ENCODE measurements around the gene ITSN1.

DNA sequence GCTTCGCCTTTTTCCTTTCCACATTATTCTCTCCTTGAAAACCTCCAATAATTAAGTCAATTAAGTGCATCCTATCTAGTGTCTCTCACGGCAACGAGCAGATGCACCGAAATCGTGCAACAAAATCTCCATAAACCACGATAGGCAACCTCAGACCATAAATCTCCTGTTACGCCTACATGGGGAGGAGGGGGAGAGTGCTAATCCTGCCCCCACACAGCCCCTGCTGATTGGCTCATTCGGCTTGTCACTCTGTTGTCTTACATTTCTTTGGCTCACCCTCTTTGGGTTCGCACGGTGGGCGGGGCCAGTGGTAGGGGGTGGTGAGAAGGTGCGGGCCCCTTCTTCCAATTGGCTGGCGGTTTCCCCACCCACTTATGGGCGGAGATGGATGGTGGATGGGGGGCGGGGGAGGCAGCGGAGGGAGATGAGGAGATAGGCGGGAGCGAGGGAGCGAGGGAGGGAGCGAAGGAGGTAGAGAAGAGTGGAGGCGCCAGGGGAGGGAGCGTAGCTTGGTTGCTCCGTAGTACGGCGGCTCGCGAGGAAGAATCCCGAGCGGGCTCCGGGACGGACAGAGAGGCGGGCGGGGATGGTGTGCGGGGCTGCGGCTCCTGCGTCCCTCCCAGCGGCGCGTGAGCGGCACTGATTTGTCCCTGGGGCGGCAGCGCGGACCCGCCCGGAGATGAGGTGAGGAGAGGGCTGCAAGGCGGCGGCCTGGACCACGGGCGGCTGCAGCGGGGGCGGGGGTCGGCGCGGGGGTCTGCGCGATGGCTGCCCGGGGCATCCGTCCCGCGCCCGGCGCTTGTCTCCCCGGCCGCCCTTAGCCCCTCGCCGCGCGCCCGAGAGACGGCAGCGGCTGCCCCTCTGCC, at the start of gene ITSN1:
- TF ChIP-seq POLR2A (IDR thresholded peaks at IDR 0.05), result peak; percentile 81
- TF ChIP-seq CTCF (IDR thresholded peaks at IDR 0.05 in 4 of 5, conservative IDR thresholded peaks at IDR 0.05 in 1 of 5), result peak in 1 of 5 experiments; percentile 16

Data from gastrocnemius medialis (tissue), 4 donors.